HG02623 (cell line): ENCODE data around the gene NANOS2.
A peak's percentile ranks its signal among the peaks of the same experiment; 100 is the strongest.
"Not testable (repeated sequence)": the region's sequence is repeated elsewhere in the genome, so short reads cannot be mapped to it uniquely, and the experiment has no call there.

Source experiments
- ATAC-seq: cut with Tn5 transposase; IDR thresholded peaks from one replicate; pipeline ENCODE4 v1.9.1; 2021; ENCODE audit warnings: moderate library complexity; ENCODE audit not compliant: unreplicated experiment

NANOS2 gene

DNA sequence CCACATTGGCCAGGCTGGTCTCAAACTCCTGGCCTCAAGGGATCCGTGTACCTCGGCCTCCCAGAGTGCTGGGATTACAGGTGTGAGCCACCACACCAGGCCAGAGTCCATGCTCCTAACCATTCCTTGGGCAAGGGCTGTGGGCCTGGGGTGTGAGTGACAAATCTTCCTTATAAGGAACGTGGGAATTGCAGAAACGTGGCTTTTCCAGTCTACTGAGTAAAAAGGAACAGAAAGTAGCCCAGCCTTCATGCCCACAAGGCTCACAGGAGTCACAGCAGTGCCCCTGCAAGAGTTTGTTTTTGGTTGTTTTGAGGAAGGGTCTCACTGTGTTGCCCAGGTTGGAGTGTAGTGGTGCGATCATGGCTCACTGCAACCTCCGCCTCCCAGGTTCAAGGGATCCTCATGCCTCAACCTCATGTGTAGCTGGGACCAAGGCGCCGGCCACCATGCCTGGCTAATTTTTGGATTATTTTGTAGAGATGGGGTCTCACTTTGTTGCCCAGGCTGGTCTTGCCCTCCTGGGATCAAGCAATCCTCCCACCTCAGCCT is 17.2 kb downstream of the NANOS2 start:
- ATAC-seq, result no peak

DNA sequence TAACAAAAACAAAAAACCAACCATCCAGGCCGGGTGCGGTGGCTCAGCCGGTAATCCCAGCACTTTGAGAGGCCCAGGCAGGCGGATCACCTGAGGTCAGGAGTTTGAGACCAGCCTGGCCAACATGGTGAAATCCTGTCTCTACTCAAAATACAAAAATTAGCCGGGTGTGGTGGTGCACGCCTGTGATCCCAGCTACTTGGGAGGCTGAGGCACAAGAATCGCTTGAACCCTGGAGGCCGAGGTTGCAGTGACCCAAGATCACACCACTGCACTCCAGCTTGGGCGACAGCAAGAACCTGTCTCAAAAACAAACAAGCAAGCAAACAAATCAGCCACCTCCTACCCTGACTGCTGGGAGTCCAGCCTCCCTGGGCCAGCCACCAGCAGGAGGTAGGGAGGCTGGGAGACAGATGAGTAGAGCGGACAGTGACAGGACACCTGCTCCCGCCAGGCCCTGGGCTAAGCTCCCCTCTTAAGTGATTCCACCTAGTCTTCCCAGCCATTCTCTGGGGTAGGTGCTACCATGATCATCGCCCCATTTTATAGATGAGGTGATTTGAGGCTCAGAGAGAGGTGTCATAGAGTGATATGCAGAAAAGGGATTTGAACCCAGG is 18.5 kb downstream of the NANOS2 start:
- not testable (repeated sequence) for ATAC-seq

DNA sequence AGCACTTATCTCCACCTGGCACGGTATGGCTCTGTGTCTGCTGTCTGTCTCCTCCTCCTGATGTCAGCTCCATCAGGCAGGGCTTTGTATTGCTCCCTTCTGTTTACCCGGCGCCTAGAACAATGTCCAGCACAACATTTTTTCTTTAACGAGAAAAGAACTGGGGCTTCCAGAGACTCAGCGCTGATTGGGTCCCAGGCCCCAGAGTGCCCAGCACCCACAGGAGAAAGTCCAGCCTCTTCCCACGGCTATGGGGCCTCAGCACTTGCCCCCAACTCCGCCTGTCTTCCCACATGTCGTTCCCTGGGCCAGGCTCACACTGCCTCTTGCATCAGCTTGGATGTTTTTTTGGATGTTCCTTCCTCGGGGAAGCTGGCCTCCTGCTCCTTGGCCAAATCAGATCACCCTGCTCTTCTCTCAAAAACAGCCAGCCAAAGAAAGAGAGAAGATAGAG is 19.0 kb downstream of the NANOS2 start:
- no peak for ATAC-seq

DNA sequence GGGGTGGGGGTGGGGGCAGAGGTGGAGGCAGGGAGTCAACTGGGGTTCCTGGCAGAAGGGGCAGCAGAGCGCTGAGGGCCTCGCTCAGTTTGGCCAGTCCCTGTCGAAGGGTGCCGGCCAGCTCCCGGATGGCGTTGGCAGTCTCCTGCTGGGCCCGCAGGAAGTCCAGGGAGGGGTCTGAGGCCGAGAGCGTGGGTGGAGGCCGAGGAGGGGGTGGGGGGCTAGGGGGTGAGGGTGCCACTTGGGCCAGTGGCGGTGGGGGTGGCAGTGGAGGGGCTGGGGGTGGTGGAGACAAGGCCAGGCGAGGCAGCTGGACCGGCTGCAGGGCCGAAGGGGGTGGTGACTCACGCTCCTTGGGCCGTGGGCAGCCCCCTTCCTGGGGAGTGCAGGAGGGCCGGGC is 23.7 kb downstream of the NANOS2 start:
- no peak for ATAC-seq

DNA sequence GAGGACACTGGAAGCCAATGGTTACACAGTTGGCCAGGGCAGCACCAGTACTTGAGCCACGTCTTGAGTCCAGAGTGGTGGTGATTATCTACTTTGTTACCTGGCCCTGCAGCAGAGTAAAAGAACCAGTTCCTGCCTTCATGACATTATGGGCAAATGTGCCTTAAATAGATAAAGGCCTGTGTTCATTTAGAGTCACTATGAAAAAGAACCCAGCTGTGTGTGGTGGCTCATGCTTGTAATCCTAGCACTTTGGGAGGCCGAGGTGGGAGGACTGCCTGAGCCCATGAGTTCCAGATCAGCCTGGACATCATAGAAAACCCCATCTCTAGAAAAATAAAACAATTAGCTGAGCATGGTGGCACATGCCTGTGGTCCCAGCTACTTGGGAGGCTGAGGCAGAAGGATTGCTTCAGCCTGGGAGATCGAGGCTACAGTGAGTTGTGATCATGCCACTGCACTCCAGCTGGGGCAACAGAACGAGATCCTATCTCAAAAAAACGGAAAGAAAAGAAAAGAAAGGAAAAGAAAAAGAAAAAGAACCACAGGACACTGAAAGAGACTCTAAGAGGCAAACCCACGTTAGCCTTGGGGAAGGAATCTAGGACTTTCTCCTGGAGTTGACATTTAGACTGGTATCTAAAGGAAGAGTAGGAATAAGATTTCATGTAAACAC is 25.2 kb downstream of the NANOS2 start:
- no peak for ATAC-seq

DNA sequence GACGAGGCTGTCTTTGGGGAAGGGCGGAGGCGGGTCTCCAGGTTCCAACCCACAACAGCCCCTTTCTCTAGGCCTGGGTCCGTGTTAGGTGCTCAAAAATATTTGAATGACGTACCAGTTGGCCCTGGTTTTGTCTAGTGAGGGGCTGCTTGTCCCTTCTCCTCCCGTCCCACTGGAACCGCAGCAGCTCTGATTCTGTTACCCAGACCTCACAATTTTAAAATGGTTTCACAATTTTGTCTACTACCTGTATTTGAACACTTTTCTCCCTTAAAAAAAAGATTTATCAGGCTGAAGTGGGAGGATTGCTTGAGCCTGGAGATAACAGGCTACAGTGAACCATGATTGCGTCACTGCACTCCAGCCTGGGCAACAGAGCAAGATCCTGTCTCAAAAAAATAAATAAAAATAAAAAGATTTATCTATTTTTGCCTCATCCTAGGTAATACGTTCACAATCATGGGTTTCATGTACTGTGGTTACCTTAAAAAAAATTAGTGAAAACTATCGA is 27.3 kb downstream of the NANOS2 start:
- no peak for ATAC-seq

DNA sequence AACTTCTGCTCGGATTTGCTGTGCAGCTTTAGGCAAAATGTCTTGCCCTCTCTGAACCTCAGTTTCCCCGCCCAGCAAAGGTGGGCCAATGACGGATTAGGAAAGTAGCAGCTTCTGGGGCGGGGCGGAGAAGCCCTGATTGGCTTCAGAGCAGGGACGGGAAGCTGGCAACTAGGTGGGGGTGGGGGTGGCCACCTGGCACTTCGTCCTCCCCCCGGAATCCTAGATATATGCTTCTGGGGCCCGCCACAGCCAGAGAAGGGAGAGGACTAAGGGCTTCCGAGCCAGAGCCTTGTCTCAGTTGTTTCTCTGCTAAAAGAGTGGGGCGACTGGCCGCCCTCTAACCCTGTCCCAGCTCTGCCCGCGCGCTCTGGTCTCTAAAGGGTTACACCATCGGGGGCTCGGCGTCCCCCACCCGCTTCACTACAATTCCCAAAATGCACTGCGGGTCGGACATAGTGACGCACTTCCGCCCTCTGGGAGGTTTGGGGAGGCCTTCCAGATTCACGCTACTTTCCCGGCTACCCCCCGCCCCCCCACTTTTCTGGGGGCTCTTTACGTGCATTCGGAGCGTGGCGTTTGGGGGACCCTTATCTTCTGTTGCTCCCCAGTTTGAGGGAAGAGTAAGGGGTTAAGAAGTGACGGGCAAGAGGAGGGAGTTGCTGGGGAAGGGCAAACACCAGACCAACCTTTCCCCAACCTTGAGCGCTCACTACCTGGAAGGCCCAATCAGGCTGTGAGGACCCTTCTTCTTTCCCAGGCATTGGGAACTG is 28.0 kb downstream of the NANOS2 start:
- peak; percentile 46 for ATAC-seq

DNA sequence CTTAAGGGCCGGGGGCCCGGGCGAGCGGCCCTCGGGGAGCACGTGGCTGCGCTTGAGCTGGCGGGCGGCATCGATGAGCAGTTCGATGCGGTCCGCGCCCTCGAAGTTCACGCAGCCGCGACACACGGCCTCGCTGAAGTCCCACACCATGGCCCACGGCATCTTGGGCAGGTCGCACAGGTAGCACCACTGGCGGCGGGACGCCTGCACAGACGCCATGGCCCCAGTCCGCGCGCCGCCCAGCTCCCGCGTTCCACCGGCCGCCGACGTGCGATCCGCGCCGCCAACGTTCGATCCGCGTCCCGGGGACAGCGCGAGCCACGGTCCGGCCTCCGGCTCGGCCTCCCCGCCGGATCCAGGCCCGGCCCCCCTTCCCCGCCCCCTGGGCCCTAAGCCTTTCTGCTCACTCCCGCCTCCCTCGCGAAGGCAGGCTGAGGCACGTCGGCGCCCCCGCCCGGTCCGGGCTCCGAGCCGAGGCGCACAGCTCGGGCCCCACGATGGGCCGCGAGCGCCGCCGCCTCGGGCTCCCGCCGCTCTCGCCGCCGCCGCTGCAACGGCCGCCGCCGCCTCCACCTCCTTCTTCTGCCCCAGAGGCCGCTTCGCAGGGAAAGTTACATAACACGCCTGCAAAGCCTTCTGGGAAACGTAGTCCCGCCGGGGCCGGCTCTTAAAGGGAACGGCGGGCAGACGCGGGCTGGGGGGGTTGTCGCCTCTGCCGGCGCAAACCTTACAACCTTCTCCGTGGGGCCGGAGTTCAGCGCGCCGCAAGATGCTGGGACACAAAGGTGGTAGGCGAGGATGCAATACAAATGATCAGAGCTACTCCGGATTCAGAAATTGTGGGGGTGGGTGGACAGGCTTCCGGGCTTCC is 28.8 kb downstream of the NANOS2 start, which contains the start of gene IRF2BP1:
IRF2BP1 (minus strand) TSS at position 586 of the 871 bp plus-strand sequence; CDS start at position 219, 367 bp downstream.
- ATAC-seq, result peak; percentile 43

DNA sequence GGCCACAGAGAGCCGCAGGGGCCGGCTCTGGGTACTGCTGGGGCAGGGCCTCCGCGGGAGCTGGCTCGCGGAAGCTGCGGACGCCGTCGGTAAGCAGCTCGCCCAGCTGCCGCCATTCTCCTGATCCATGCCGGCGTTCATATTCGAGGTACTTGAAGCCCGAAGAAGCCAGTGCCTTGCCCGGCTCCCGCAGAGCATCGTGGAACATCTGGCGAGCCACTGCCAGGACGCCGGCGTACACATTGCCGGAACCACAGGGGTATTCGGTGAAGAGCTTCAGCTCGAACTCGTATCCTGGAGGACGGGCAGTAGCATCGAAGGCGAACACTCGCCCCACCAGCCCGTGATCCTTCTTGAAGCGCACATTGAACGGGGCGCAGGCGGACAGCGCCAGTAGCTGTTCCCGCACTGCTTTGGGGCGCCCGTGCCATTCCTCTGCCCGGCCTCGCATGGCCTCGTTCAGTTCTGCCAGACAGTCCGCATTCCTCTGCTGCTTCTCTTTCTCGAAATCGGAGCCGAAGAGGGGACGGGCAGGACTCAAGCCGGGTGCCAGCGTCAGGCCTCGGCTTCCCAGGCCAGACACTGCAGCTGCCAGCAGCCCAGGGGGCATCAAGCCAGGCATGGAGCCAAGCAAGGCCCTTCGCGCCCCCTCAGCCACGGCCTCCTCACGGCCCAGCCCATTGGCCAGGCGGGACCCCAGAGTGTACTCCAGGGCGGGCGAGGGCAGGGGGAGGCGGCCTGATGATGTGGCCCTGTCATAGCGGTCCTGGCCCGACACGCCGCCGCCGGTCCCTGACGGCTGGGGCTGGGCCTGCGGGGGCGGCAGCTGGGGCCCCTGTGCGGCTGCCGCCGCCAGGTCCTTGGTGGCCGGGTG is 29.7 kb downstream of the NANOS2 start:
- ATAC-seq, result no peak

DNA sequence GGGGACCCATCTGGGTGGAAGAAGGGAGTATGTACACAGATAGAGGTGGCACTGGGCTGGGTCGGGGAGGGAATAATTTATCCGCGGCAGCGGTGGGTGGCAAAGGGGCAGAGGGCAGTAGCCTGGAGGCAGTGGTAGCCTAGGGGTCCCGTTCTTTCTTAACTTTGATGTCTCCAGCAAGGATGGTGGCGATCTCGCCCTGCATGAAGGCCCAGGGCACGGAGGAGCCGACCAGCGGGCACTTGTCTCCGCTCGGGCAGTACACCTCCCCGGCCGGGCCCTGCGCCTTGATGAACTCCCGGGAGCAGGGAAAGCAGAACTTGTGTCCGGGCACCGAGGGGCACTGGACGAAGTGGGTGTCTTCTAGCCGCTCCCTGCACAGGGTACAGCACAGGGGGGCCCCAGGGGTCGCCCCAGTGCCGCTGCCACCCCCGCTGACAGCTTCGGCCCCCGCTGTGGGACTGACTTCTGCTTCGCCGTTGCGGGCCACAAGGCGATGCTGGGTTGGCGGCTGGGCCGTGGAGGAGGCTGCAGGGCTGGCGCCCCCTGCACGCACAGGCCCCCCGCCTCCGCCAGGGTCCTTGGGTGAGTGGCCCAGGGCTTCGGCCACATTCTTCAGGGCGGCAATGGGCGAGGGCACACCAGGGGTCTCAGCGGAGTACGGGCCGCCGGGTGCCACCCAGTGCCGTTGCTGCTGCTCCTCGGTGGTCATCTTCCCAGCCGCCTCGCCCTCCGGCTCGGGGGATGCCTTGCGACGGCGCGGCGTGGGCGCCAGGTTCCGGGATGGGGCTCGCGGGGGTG is 30.5 kb downstream of the NANOS2 start:
- ATAC-seq, result no peak

DNA sequence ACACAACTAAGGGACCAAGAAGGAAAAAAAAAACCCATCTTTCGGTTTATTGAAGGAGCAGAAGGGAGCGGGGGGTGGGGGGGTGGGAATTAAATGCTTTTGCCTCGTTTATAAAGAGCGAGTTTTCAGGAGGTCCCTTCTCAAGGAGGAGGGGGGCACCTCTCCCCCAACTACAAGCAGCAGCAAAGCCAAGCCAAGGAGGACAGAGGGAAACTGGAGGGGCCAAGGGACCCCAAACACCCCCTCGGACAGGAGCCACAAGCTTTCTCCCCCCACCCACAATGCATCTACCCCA is 31.0 kb downstream of the NANOS2 start:
- ATAC-seq, result no peak

DNA sequence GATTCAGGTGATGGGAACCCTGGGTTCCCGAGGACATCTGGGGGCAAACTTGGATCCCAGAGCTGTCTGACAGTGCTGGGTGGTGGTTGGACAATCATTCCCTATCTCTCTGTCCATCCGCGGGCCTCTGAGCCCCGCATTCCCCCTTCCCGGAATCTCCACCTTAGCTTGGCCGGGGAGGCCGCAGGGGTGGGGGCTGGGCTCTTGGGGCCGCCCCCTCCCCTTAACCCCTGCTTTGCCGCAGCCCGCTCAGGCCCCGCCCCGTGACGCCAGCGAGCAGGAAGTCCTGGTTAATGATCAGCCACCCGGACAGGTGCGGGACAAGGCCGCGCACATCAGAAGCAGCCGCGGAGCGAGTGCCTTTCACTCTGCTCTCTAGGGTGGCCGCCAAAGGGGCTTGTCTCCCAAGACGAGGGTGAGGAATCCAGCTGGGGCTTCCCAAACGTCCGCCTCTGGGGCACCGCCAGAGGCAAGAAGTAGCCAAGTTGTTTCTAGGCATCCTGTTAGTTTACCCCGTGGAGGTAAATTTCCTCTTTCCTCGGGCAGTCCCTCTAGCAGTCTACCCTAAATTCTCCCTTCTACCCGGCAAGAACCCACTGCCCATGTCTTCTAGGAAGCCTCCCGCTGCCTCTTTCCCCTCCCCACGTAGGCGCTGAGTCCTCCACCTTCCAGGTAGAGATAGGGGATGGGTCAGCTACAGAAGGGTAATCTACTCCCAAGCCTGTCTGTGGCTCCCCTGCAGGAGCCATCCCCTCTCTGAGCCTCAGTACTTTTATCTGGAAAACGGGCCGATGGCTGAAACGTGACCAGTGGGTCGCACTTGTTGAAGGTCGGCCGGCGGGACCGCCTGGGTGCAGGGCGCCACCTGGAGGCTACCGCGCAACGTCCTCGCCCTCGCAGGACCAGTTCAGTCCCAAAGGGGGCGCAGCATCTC is 31.7 kb downstream of the NANOS2 start:
- ATAC-seq, result no peak

DNA sequence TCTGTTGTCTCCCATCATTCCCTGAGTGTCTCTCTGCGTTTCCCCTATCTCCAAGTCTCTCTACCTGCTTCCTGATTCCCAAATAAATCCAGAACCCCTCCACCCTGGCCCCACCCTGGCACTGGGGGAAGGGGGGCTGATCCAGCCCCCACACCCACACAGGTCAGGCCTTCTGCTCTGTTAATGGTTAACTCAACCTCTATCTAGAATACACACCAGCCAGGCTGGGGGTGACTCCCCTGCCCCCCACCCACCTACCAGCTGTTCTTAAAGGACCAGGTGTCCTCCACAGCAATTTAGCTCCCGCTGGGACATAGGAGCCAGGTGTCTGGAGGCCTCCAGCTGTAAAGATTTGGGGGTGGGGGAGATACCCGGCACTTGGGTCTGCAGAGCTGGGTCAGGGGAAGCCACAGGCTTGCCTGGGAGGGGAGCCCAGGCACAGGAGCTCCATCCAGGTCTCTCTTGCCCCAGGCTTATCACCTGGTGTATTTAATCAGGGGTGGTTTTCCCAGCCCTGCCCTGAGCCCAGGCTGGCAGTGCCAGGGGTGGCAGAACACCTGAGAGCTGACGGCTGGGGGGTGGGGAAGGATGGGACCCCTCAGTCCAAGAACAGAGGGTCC is 32.6 kb downstream of the NANOS2 start:
- ATAC-seq, result no peak

DNA sequence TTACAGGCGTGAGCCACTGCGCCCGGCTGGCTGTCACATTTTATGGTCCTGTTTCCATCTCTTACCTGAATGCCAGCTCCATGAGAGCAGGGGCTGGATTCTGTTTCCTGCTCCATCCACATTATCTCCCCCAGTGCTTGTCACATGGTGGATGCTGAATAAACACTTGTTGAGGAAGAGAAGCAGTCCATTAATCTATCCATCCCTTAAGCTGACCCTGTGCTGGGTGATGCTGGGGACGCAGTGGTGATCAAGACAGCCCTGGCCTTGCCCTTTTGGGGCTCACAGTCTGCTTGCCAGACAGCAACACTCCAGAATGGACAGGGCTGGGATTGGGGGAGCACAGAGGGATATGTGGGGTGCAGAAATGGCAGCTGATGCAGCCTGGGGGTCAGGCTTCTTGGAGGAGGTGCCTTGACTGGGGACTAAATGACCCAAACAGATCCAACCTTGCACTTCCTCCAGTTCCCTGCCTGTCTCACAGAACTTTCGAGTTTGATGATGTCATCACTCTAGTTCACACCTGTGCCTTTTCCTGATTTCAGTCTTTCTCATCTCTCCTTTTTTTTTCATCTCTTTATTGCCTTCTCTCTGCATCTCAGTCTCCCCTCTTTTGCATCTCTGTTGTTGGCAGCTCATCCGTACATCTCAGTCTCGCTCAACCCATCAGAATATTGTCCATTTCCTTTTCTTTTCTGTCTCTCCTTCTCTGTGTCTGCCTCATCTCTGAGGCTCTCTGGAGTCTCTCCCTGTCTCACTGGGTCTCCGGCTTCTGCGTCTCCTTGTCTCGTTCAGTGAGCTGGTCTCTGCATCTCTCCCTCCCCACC is 33.3 kb downstream of the NANOS2 start:
- ATAC-seq, result no peak

DNA sequence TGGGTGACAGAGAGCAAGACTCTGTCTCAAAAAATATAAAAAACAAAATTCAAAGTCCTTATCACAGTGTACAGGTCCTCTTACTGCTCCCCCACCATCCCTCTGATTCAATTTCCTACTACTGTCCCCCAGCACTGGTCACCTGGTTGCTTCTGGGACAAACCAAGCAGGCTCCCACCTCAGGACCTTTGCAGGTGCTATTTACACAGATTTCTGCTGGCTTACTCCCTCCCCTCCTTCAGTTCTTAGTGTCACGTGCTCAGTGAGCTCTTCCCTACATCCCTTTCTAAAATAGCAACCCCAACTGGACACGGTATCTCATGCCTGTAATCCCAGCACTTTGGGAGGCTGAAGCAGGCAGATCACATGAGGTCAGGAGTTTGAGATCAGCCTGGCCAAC is 34.6 kb downstream of the NANOS2 start:
- no peak for ATAC-seq

DNA sequence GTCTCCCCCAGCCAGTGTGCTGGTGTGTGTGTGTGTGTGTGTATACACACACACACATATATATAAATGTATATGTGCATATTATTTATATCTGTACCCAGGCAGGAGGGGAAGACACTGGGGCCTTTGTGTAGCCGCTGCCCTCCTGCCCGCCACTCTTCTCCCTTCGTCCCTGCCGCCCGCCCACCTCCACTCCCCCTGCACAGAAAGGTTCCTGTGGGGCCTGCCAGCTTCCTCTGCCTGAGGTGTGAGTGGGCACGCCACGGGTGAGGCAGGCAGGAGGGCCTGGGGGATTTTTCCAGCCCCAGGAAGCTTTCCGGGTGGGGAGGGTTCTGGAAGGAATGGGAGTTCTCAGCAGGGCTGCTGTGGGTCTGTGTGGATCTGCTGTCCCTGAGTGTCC is 35.5 kb downstream of the NANOS2 start:
- no peak for ATAC-seq
